SIG-M5 (cell line): Measurements from ENCODE around the gene XKR7.
"Not testable (repeated sequence)": the region's sequence is repeated elsewhere in the genome, so short reads cannot be mapped to it uniquely, and the experiment has no call there.

Experiments
- DNase-seq: peaks from one replicate; lab custom pipeline; 2025; lab: John Stamatoyannopoulos, UW

The XKR7 gene

DNA sequence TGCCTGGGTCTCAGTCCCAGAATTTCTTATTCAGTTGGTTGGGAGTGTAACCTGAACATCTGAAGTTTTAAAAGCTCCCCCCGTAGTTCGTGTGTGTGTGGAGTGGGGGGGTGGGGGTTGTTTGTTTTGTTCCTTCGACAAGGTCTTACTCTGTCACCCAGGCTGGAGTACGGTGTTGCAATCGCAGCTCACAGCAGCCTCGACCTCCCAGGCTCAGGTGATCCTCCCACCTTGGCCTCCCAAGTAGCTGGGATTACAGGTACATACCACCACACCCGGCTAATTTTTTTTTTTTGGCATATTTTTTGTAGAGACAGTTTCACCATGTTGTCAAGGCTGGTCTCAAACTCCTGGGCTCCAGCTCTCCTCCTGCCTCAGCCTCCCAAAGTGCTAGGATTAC is 45.4 kb downstream of the XKR7 start:
- no peak for DNase-seq

DNA sequence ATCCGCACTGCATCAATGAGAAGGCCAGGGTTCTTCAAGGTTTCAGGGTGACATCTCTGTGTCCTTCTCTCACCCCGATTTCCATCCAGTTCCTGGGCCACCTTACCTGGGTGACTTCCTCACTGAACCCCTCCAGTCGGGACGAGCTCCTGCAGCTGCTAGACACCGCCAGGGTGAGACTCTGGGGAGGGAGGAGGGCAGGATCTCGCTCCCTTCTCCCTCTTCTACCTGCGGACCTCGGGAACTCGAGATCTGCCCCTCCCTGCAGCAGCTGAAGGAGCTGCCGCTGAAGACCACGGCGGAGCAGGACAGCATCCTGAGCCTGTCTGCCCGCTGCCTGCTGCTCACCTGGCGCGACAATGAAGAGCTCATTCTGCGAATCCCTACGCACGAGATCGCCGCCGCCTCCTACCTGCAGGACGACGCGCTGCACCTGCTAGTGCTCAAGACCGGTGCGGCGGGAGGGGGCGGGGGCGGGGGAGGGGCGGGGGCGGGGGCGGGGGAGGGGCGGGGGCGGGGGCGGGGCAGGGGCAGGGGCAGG is 49.8 kb downstream of the XKR7 start:
- no peak for DNase-seq

DNA sequence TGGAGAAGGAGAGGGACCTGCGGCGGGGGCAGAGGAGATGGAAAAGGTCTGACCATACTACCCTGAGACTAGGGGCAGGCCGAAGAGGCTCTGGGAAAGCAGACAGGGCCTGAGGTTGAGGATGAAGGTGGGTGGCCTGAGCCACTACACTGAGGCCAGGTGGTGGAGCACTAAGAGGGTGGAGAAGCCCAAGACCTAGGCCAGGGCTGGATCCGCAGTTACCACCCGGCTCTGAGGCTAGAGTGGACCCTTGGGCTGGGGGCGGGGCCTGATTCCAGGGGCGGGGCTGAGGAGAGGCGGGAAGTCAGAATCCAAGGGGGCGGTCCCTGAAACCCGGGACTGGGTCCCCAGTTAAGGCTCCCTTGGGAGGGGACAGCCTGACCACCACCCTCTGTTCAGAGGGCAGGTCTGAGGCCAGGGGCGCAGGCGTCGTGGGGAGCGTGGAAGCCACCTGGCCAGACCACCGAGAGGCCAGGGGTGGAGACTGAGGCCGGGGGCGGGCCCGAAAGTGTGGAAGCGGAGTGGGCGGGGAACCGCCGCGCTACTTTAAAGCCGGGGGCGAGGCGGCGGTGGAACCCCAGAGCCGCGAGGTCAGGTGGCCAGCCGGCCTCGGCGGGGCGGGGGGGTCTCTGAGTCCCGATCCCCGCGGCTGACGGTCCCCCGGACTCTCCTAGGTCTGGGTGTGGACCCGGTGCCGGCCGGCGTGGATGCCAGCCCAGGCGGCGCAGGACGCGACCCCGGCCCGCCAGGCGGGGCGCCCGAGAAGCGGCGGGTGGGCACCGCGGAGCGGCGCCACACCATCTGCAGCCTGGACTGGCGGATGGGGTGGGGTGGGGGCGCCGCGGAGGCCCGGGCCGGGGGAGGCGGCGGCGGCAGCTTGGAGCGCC is 50.6 kb downstream of the XKR7 start:
- no peak for DNase-seq

DNA sequence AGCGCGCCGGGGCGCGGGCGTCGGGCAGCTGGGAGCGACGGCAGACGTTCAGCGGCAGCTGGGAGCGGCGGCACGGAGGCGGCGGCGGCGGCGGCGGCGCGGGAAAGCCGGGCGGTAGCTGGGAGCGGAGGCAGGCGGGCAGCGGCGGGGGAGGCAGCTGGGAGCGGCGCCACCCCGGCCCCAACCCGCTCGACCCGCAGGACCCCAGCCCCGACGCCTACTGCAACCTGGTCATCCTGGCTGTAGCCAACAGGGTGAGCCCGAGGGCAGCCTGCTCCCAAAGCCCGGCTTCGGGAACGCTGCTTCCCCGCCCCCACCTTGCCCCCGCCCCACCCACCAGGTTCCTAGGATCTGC is 51.2 kb downstream of the XKR7 start:
- DNase-seq: no peak

DNA sequence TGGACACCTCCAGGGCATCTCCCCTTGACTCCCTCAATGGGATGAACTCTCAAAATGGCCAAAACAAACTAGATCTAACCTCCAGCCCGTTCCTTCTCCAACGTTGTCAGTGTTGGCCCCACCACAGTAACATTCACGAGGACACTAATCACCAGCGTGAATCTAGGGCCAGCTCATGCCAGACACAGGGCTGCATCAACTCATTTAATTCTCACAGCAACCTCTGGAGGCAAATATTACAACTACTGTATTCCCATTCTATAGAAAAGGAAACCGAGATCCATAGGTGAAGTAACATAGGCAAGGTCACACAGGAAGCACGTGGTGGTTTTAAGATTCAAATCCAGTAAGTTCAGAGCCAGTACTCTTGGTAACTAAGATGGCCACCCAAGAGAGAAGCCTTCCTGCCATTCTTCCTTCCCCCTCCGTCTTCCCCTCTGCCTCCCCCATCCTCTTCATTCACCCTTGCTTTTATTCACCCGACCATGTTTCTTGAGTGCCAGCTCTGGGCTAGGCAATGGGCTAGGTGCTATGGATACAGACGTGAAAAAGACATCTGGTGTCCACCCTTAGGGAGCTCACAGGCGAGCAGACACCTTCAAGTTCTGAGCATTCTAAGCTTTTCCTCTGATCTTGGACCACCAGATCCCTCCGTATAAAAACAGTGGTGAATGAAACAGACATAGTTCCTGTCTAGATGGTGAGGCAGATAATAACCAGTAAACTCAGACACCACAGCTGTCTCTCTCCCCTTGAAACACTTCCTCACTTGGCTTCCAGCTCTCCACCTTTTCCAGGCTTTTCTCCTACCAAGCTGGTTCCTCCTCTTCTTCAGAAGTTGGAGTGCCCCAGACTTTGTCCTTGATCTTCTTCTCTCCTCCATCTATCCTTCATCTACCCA is 51.9 kb downstream of the XKR7 start:
- DNase-seq: no peak

DNA sequence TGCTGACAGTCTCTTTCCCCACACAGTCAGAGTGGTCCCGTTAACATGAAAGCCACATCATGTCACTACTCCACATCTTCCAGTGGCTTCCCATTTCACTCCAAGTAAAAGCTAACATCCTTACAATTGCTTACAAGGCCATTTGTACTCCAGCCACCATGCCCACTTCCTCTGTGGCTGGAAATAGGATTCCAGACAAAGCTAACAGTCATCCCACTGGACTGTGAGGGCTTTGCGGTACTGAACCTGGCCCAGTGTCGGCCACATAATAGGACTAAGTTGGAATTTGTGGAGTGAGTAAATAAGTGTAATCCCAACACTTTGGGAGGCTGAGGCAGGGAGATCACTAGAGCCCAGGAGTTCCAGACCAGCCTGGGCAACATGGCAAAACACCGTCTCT is 53.1 kb downstream of the XKR7 start:
- no peak for DNase-seq

DNA sequence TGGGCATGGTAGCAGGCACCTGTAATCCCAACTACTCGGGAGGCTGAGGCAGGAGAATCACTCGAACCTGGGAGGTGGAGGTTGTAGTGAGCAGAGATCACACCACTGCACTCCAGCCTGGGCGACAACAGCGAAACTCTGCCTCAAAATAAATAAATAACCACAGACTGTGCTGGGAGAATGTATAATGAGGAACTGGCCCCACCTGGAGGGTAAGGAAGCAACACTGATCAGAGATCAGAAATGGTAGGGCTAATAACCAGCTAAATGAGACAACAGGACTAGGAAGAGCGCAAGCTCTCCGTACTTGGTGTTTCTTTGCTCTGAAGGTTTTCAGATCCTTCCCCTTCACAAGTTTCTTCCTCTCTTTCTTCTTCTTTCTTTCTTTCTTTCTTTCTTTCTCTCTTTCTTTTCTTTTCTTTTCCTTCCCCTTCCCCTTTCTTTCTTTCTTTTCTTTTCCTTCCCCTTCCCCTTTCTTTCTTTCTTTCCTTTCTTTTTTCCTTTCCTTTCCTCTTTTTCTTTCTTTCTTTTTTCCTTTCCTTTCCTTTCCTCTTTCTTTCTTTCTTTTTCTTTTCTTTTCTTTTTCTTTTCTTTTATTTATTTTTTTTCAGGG is 56.8 kb downstream of the XKR7 start:
- DNase-seq: no peak

DNA sequence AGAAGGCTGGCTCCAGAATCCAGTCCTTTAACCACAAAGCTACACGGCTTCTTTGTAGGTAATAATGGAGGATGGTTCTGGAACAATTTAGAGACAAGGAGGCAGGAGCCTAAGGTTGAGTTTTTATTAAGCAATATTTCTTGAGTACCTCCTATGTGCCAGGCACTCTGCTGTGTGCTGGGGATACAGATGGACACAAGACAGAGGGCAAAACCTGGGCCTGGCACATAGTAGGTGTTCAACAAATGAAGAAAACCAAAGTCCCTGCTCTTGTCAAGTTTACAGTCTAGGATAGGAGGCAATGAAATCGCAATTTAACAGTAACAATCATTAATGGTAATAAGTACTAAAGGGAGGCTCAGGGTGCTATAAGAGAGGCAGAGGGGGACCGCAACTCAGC is 59.7 kb downstream of the XKR7 start:
- DNase-seq: no peak

DNA sequence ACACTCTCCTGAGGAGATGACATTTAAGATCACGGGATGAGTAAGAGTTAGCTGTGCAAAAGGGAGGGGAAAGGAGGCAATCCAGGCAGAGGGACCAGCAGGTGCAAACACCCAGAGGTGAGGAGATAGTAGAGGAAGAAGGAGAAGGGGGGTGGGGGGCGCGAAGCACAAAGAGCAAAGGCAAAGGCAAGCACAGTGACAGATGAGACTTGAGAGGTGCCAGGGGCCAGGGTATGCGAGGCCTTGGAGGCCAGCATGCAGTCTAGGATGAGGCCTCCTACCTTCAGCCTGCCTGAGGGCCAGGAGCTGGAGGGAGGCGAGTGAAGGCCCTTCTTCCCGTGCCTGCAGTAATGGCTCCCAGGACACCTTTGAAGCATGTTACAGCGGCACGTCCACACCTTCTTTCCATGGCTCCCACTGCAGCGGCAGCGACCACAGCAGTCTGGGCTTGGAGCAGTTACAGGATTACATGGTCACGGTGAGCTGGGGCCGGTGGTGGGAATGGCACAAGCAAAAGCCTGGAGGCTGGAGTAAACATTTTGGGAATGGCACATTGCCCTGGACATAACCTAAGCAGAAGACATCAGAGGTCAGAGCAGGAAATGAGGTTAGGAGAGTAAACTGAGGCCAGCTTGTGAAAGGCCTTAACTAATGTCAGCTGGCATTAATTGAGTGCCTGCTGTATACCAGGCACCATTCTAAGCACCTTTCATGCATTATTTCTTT is 60.9 kb downstream of the XKR7 start:
- no peak for DNase-seq

DNA sequence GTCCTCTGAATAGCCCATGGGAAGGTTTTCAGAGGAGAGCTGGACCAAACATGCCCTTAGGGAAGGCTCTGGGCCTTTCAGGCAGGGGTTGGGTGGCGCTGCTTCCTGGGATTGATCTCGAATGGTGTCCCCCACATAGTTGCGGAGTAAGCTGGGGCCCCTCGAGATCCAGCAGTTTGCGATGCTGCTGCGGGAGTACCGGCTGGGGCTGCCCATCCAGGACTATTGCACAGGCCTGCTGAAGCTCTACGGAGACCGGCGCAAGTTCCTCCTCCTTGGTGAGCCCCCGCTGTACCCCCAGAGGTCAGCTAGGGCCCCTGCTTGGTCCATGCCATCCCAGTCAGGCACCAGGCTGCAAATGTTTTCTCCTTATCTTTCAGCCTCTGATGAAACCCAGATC is 61.6 kb downstream of the XKR7 start:
- no peak for DNase-seq

DNA sequence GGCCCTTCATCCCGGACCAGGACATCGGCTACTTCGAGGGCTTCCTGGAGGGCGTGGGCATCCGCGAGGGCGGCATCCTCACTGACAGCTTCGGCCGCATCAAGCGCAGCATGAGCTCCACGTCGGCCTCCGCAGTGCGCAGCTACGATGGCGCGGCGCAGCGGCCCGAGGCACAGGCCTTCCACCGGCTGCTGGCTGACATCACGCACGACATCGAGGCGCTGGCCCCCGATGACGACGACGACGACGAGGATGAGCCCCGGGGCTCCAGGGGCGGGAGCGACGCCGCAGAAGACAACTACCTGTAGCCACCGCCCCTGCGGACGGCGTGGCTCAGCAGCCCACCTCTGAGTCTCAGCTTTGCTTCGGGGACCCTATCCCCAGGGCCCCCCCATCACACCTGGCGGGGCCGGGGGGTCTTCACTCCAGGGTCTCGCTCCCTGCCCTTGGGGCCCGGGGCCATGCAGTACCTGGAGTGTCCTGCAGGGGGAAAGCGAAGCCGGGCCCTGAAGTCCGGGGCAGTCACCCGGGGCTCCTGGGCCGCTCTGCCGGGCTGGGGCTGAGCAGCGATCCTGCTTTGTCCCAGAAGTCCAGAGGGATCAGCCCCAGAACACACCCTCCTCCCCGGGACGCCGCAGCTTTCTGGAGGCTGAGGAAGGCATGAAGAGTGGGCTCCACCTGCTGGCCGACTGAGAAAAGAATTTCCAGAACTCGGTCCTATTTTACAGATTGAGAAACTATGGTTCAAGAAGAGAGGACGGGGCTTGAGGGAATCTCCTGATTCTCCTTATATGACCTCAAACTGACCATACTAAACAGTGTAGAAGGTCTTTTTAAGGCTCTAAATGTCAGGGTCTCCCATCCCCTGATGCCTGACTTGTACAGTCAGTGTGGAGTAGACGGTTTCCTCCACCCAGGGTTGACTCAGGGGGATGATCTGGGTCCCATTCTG is 63.3 kb downstream of the XKR7 start:
- DNase-seq: no peak

DNA sequence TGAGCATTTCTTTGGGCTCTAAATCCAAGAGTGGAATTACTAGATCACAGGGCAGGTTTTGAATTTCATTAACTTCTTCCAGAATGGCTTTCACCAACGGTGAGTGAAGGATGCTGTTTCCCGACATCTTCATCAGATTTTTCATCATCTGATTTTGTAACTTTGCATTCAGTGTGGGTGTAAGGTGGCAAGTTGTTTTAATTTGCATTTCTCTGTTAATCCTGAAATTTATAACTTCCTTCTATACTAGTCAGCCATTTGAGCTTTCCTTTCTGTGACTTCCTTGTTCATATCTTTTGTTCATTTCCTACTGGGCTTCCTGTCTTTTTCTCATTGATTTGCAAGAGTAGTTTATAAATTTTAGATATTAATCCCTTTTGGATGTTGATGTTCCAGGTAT is 65.4 kb downstream of the XKR7 start:
- no peak for DNase-seq

DNA sequence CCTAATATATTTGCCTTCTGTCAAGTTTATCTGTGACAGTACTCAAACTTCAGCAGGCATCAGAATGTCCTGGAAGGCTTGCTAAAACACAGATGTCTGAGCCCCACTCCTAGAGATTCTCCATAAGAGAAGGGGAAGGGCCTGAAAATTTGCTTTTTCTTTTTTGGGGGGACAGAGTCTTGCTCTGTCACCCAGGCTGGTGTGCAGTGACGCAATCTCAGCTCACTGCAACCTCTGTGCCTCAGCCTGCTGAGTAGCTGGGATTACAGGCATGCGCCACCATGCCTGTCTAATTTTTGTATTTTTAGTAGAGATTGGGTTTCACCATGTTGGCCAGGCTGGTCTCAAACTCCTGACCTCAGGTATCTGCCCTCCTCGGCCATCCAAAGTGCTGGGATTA is 65.8 kb downstream of the XKR7 start:
- not testable (repeated sequence) for DNase-seq

DNA sequence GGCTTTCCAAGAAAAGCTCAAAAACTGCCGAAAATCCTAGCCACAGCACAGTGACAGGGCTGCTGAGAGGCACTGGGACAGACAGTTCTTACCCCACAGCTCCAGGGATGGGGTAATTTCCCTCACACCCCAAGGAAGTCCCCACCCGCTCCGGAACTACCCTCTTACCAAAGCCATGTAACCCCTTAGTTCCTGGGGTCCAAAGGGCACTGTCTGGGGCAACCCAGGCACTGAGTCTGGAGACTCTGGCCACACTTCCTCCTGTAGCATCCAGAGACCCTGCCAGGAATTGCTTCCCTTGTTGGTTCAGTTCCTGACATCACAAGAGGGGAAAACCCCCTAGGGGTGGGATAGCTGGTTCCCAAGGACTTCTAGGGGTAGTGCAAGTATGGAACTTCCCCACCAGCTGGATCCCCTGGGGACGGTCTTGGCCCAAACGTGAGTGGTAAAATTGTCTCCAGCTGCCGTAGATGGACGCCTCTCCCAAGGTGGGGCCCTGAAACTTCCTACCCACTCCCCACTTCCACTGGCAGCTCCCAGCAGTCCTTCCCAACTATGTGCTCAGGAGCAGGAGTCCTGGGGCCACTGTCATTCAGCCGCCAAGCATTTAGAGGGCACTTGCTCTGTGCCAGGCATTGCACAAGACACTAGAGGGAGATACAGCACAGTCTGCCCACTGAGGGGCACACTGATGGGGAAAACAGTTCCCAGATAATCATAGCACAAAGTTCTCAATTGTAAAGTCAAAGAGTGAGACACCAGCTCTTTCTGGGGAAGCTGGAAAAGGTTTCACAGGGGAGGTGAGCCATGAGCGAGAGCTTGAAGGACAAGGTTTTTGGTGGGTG is 66.9 kb downstream of the XKR7 start:
- DNase-seq: no peak

DNA sequence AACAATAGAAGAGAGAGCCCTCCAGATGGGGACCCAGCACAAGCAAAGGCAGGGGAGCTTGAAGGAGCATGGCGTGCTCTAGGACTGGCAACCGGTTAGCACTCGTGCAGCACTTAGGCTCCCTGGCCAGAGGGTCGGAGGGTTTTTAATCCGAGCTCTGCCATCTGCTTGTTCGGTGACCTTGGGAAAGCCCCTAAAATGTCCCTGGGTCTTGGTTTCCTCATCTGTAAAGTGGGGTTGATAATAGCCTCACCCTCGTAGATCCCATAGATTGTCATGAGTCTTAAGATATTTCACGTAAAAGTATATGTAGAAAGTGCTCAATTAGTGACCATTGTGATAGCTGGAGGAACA is 67.5 kb downstream of the XKR7 start:
- no peak for DNase-seq

DNA sequence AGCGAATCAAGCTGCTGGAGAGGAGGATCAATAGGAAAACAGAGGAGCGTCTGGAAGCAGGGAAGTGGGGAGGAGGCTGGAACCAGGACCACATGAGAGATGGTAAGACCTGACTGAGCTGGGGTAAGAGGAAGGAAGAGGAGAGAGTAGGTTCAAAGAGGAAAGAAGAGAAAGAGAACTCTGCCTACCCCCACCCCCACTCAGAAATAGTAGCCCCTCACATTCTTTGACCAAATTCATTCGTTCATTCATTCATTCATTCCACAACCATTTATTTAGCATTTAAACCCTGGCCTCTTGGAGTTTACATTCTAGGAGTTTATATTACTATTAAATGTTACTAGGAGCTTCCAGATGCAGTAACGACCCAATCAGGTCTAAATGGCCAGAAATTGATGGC is 68.3 kb downstream of the XKR7 start:
- DNase-seq: no peak

DNA sequence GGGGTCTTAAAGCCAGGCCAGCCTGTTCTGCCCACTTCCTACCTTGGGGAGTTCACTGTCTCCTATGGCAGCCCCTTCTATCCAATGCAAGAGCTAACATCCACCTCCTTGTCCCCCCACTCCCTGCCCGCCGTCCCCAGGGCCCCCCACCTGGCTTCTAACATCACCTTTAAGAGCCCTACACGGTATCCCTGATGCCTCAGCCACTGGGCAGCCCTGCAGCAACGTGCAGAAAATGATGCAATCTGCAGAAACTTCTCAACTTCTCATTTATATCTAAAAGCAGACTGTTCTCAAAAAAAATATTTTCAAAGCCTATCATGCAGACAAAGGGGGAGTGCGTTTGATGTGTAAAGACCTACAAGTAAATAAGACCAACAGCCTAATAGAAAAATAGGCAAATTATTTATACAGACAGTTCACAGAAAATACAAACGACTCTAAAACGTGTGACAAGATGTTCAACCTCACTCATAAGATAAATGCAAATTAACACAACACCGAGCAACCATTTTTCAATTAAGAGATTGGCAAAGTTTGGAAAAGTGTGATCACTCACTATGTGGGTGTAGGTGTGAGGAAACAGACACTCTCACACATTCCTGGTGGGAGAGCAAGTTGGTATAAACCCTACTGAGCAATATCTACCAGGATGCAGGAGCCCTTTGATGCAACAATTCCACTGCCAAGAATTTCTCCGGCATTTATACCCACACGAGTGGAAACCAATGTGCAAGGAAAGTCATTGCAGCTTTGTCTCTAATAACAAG is 69.0 kb downstream of the XKR7 start:
- no peak for DNase-seq

DNA sequence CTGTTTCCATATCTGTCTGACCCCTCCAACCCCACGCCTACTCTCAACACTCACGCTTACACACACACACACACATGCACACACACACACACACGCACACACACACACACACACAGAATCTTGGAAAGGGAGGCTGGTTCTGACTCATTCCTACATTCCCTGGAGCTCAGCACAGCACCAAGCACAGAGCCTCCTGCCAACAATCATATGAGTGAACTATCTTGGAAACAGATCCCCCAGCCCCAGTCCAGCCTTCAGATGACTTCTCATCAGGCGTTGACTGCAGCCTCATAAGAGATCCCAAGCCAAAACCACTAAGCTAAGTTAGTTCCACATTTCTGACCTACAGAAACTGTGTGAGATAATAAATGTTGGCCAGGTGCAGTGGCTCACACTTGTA is 70.0 kb downstream of the XKR7 start:
- DNase-seq: no peak
